Measurements from ENCODE around the gene NTMT2. TPM values are rescaled to one million over a fixed set of nuclear protein-coding genes. Genes with fewer than 3 reads are reported as not detected.

Gene NTMT2
- total RNA-seq, 1 donor from 2014 or later: not detected

- H3K4me1 Mint-ChIP-seq (ENCODE audit: low read depth): peaks cover 8% of the 10 kb centered on the region
- no peak for TF ChIP-seq CTCF (IDR thresholded peaks at IDR 0.05; ENCODE audit: unreplicated experiment)
- H3K9me3 Mint-ChIP-seq (ENCODE audit: low read depth): no peaks in the 10 kb centered on the region
- no peaks in the 10 kb centered on the region for H3K36me3 Mint-ChIP-seq (ENCODE audit: insufficient read depth)
- no peak overlapping the region for H3K27ac Mint-ChIP-seq
- H3K27me3 Mint-ChIP-seq: no peaks in the 10 kb centered on the region
- DNase-seq (ENCODE audit: low spot score, unreplicated experiment): no peak
- no peak overlapping the region for H3K4me3 Mint-ChIP-seq (ENCODE audit: low read depth)
Measured at GRCh38 chr1:170198090-170198489, 52.3 kb downstream of the NTMT2 start.

- Mint-ChIP-seq H3K4me3 (ENCODE audit: low read depth) (no peak overlapping the region), H3K9me3 (ENCODE audit: low read depth) (no peaks in the 10 kb centered on the region), H3K27me3 (no peaks in the 10 kb centered on the region), H3K27ac (no peak overlapping the region), H3K4me1 (ENCODE audit: low read depth) (peaks cover 8% of the 10 kb centered on the region), H3K36me3 (ENCODE audit: insufficient read depth) (no peaks in the 10 kb centered on the region)
- DNase-seq (ENCODE audit: low spot score, unreplicated experiment): no peak
- no peak for TF ChIP-seq CTCF (IDR thresholded peaks at IDR 0.05; ENCODE audit: unreplicated experiment)
Measured at GRCh38 chr1:170198584-170198983, 52.8 kb downstream of the NTMT2 start.

GRCh38 chr1:170200161-170200560, 54.4 kb downstream of the NTMT2 start:
- Mint-ChIP-seq H3K9me3 (ENCODE audit: low read depth) (no peaks in the 10 kb centered on the region), H3K27ac (no peak overlapping the region), H3K36me3 (ENCODE audit: insufficient read depth) (no peaks in the 10 kb centered on the region), H3K4me1 (ENCODE audit: low read depth) (peaks cover 8% of the 10 kb centered on the region), H3K4me3 (ENCODE audit: low read depth) (no peak overlapping the region), H3K27me3 (no peaks in the 10 kb centered on the region)
- TF ChIP-seq CTCF (IDR thresholded peaks at IDR 0.05; ENCODE audit: unreplicated experiment): no peak
- DNase-seq (ENCODE audit: low spot score, unreplicated experiment): no peak

GRCh38 chr1:170200621-170201397, 55.0 kb downstream of the NTMT2 start:
- no peaks in the 10 kb centered on the region for H3K9me3 Mint-ChIP-seq (ENCODE audit: low read depth)
- no peak overlapping the region for H3K27ac Mint-ChIP-seq
- H3K27me3 Mint-ChIP-seq: no peaks in the 10 kb centered on the region
- H3K4me3 Mint-ChIP-seq (ENCODE audit: low read depth): no peak overlapping the region
- TF ChIP-seq CTCF (IDR thresholded peaks at IDR 0.05; ENCODE audit: unreplicated experiment): no peak
- peaks cover 8% of the 10 kb centered on the region for H3K4me1 Mint-ChIP-seq (ENCODE audit: low read depth)
- no peaks in the 10 kb centered on the region for H3K36me3 Mint-ChIP-seq (ENCODE audit: insufficient read depth)
- DNase-seq (ENCODE audit: low spot score, unreplicated experiment): no peak

GRCh38 chr1:170203693-170204092, 57.9 kb downstream of the NTMT2 start:
- no peaks in the 10 kb centered on the region for H3K36me3 Mint-ChIP-seq (ENCODE audit: insufficient read depth)
- no peak overlapping the region for H3K27ac Mint-ChIP-seq
- H3K4me3 Mint-ChIP-seq (ENCODE audit: low read depth): no peak overlapping the region
- H3K4me1 Mint-ChIP-seq (ENCODE audit: low read depth): peaks cover 3% of the 10 kb centered on the region
- H3K27me3 Mint-ChIP-seq: no peaks in the 10 kb centered on the region
- H3K9me3 Mint-ChIP-seq (ENCODE audit: low read depth): peaks cover 7% of the 10 kb centered on the region
- no peak for TF ChIP-seq CTCF (IDR thresholded peaks at IDR 0.05; ENCODE audit: unreplicated experiment)
- no peak for DNase-seq (ENCODE audit: low spot score, unreplicated experiment)

Data from progenitor cell of endocrine pancreas (in vitro differentiated cells).